K562 (cell line): ENCODE measurements around the gene HMCES. TPM values are rescaled to one million over a fixed set of nuclear protein-coding genes. Genes with fewer than 3 reads are reported as not detected.

Experiments
- ATAC-seq: fragments of 200-7000 bp; cut with Tn5 transposase; 3 replicates; pipeline ENCODE4 v1.9.1; 2020; ENCODE audit warnings: moderate library complexity
- BruUV-seq: library from RNA; stranded (reverse); fragments of 400-500 nt; replicated peaks from 2 replicates; lab custom pipeline; 2021; lab: Mats Ljungman, UMichigan
- CTCF ChIA-PET: fragments of 300-600 bp; formaldehyde crosslinking; extraction: SDS; loops from one replicate; lab custom pipeline; 2021; ENCODE audit warnings: low intra/inter-chr PET ratio; lab: Yijun Ruan, JAX
- POLR2A ChIA-PET: fragments of 300-600, 350-650 bp; sonication (Branson Sonifier 250); formaldehyde crosslinking; extraction: SDS; loops from one replicate; lab custom pipeline; 2021; ENCODE audit warnings: antibody characterized with exemption, inconsistent platforms; lab: Yijun Ruan, JAX
- DNase-seq, 4 experiments: peaks; one replicate each; pipeline versions ENCODE4 v3.0.0 to v3.0.0-alpha.2; 2011 to 2018; ENCODE audit warnings: low spot score in 3 of 4, mixed read lengths in 3 of 4; ENCODE audit errors: extremely low read depth in 1 of 4
- FAIRE-seq: peaks from 2 replicates; lab custom pipeline; 2011; peaks lifted over from hg19 to GRCh38; lab: Jason Lieb, UNC
- H2AFZ ChIP-seq: 2 replicates; pipeline ENCODE4 v1.6.0; 2011; ENCODE audit warnings: low read depth, low read length, control low read depth, inconsistent platforms
- H3K27ac ChIP-seq: fragments of 200-600 bp; 3 replicates; pipeline ENCODE4 v1.8.0; 2011; ENCODE audit warnings: low read depth, mild to moderate bottlenecking, control low read depth, inconsistent platforms, low read length, moderate library complexity, mixed read lengths; ENCODE audit errors: extremely low read depth
- H3K27me3 ChIP-seq, 2 experiments: fragments of 300-600 bp in 1 of 2; 2 replicates in 1 of 2; 3 replicates in 1 of 2; pipeline versions ENCODE4 v1.6.0 to v1.8.0; 2011; ENCODE audit warnings: inconsistent platforms in 2 of 2, low read length in 2 of 2, mild to moderate bottlenecking in 1 of 2, mixed read lengths in 1 of 2, moderate library complexity in 1 of 2; ENCODE audit not compliant: control insufficient read depth in 2 of 2, insufficient read depth in 2 of 2
- H3K36me3 ChIP-seq: fragments of 300-600 bp; 3 replicates; pipeline ENCODE4 v1.8.0; 2011; ENCODE audit warnings: mild to moderate bottlenecking, low read length, inconsistent platforms; ENCODE audit not compliant: control insufficient read depth, insufficient read depth
- H3K4me1 ChIP-seq, 2 experiments: fragments of 200-600 bp in 1 of 2; replicated peaks in 1 of 2; 2 replicates in 1 of 2; 3 replicates in 1 of 2; pipeline versions ENCODE4 v1.5.1 to v1.8.0; 2011; ENCODE audit warnings: inconsistent platforms in 2 of 2, low read length in 2 of 2, mild to moderate bottlenecking in 1 of 2, mixed read lengths in 1 of 2, moderate library complexity in 1 of 2; ENCODE audit not compliant: control insufficient read depth in 2 of 2, insufficient read depth in 2 of 2
- H3K4me2 ChIP-seq: 2 replicates; pipeline ENCODE4 v1.6.1; 2011; ENCODE audit warnings: low read length, control low read depth, inconsistent platforms, mixed read lengths; ENCODE audit not compliant: insufficient read depth
- H3K4me3 ChIP-seq: fragments of 200-600 bp; sonication (generic), shearing (Covaris generic); 2 replicates; pipeline ENCODE4 v1.5.1; 2016; ENCODE audit warnings: control low read depth, inconsistent platforms
- H3K79me2 ChIP-seq: fragments of 200-600 bp; 3 replicates; pipeline ENCODE4 v1.8.0; 2011; ENCODE audit warnings: low read length, inconsistent platforms; ENCODE audit not compliant: control insufficient read depth, insufficient read depth
- H3K9ac ChIP-seq, 2 experiments: 2 replicates each; pipeline versions ENCODE4 v1.6.0 to v1.6.1; 2011; ENCODE audit warnings: low read depth in 2 of 2, low read length in 2 of 2, control low read depth in 1 of 2, inconsistent platforms in 1 of 2, mild to moderate bottlenecking in 1 of 2, mixed read lengths in 1 of 2; ENCODE audit not compliant: insufficient read depth in 1 of 2
- H3K9me1 ChIP-seq: one replicate; pipeline ENCODE4 v1.6.0; 2011; ENCODE audit warnings: inconsistent platforms, mild to moderate bottlenecking, low read length, moderate library complexity; ENCODE audit not compliant: control insufficient read depth, insufficient read depth
- H3K9me3 ChIP-seq: replicated peaks from 2 replicates; pipeline ENCODE4 v1.5.1; 2011; ENCODE audit warnings: low read depth, low read length, inconsistent platforms; ENCODE audit not compliant: control insufficient read depth, insufficient read depth
- H4K20me1 ChIP-seq: replicated peaks from 2 replicates; pipeline ENCODE4 v1.6.1; 2011; ENCODE audit warnings: low read length, inconsistent platforms, mixed read lengths; ENCODE audit not compliant: control insufficient read depth, insufficient read depth
- CTCF ChIP-seq, 3 experiments: IDR thresholded peaks in 2 of 3; conservative IDR thresholded peaks in 1 of 3; 2 replicates each; pipeline ENCODE4 v1.5.1; 2011 to 2012; ENCODE audit warnings: low read length in 3 of 3, mild to moderate bottlenecking in 3 of 3, control low read depth in 2 of 3, improper control_type of control experiment in 1 of 3, inconsistent platforms in 1 of 3, low read depth in 1 of 3, mixed read lengths in 1 of 3, moderate library complexity in 1 of 3; ENCODE audit not compliant: insufficient read depth in 2 of 3
- KLF13 ChIP-seq: fragments of 450-650 bp; IDR thresholded peaks from 2 replicates; pipeline ENCODE4 v1.6.1; 2016; ENCODE audit warnings: missing genetic modification characterization, low read depth, mild to moderate bottlenecking, missing compliant biosample characterization, moderate library complexity, borderline replicate concordance
- MAZ ChIP-seq, 2 experiments: fragments of 450-650 bp in 1 of 2; sonication (generic) in 1 of 2; formaldehyde crosslinking; IDR thresholded peaks in 1 of 2; conservative IDR thresholded peaks in 1 of 2; 2 replicates each; pipeline versions ENCODE4 v1.4.0 to v1.5.0; 2020; ENCODE audit warnings: mild to moderate bottlenecking in 1 of 2, missing genetic modification reagents in 1 of 2
- RCOR1 ChIP-seq, 2 experiments: IDR thresholded peaks; 2 replicates each; pipeline ENCODE4 v1.6.1; 2012; ENCODE audit warnings: low read depth in 2 of 2, low read length in 2 of 2, borderline replicate concordance in 1 of 2, improper control_type of control experiment in 1 of 2
- WGBS: fragments of 100-300 bp; shearing (Covaris generic); methylation state at CpG from one replicate; pipeline ENCODE4 v1.1.6; 2016; ENCODE audit warnings: low coverage, mixed read lengths; ENCODE audit not compliant: insufficient coverage; ENCODE audit errors: missing lambda C conversion rate; 5-methylcytosine and 5-hydroxymethylcytosine counted together
- in situ Hi-C: fragments of 300-500 bp; cut with MboI; formaldehyde crosslinking; loops from 4 replicates; pipeline ENCODE4 v1.15.0; 2018; ENCODE audit warnings: inconsistent platforms, mixed read lengths
- intact Hi-C: fragments of 100-400 bp; cut with micrococcal nuclease; formaldehyde crosslinking; loops from 2 replicates; pipeline ENCODE4 v1.14.2; 2022
- polyA plus RNA-seq, 8 experiments: library from polyadenylated mRNA; depleted of rRNA in 4 of 8; stranded (reverse) in 5 of 8; unstranded in 3 of 8; fragments of >200 nt; fragmentation: Nextera tagmentation in 2 of 8; fragmentation: Illumina TruSeq in 1 of 8; extraction: Ambion mirVana in 2 of 8; extraction: Trizol in 1 of 8; gene quantifications; 2 replicates each; pipeline versions ENCODE4 v1.2.1 to v1.2.3, GENCODE V29; 2011 to 2014; ENCODE audit warnings: inconsistent platforms in 1 of 8, missing spikeins in 1 of 8
- total RNA-seq, 7 experiments: library from RNA; depleted of rRNA in 6 of 7; stranded (reverse); fragments of >200 nt in 6 of 7; fragmentation: Illumina TruSeq in 2 of 7; extraction: Trizol in 2 of 7; gene quantifications; 2 replicates each; pipeline versions ENCODE4 v1.2.1 to v1.2.3, GENCODE V29; 2011 to 2021; ENCODE audit warnings: low replicate concordance in 1 of 7

HMCES gene
- total and polyA plus RNA-seq, 9 of the 15 experiments (the other 6 are each of a cell fraction or from before 2014, with no cell fraction given): 18.8 to 45.3 (median 24.8) TPM

DNA sequence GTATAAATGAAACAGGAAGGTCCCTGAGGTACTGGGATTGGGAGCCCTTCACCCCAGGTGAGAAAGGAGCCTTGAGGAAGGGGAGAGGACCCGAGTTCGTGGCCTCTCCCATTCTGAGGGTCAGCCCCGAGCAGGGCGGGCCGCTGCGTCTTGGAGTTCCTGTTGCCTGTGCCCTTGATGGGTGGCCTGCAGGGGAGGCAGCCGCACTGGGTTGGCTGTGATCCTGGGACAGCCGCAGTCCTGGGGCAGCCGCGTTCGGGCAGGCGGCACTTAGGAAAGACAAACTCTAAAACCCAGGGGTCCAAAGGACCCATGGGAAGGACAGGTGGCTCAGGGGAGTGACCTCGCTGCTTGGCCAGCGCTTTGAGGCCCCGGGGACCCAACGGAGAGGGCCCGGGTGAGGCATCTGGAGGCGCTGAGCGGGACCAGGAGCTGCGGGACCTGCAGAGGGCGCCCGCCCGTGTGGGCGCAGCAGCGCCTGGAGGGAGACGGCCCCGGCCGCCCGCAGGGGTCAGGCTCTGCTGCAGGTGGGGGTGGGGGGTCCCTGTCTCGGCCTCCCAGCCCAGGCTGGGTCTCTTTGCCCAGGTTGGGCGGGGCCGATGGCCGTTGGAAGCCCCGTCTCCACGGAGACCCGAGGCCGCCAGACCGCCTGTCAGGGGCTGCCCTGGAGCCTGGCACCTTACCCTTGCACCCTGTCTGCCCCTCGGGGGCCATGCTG lies 65.1 kb downstream of the HMCES start (continued):
- 0 out of 4 replicates have a peak, but pooled peaks of 1 of the 2 experiments have one; percentile 21 for TF ChIP-seq RCOR1 (IDR thresholded peaks at IDR 0.05; ENCODE audit: borderline replicate concordance in 1 of 2, low read depth in 2 of 2, low read length in 2 of 2)

GRCh38 chr3:129344540-129345220 lies 66.0 kb downstream of the HMCES start:
- Histone ChIP-seq H3K9ac (peak overlapping the region; percentile 34 to 71; a peak in 3 of 4 replicates), H3K4me2 (peak overlapping the region; percentile 50; the same call in 1 of the 2 replicates), H3K27me3 (no peaks in the 10 kb centered on the region), H3K4me1 (peaks cover 4 to 23% of the 10 kb centered on the region in 2 experiments; a peak in 3 of 5 replicates), H4K20me1 (no peaks in the 10 kb centered on the region), H3K9me3 (no peaks in the 10 kb centered on the region), H3K36me3 (no peaks in the 10 kb centered on the region), H3K79me2 (no peaks in the 10 kb centered on the region), H3K4me3 (0 out of 2 replicates have a peak overlapping the region, but pooled peaks have one; percentile 23), H2AFZ (peak overlapping the region; percentile 77; the same call in 1 of the 2 replicates), H3K27ac (no peak overlapping the region), H3K9me1 (no peaks in the 10 kb centered on the region)
- WGBS: 40% methylated on average over 7 of the region's 13 CpGs
- ChIA-PET CTCF (no interaction called here), POLR2A (interaction anchor here (0.6 to 0.7 kb wide), 2 partner anchors 12 to 66 kb away, joined by 3 to 4 read pairs; partner anchors contain the start of gene HMCES)
- DNase-seq (peak; percentile 47 to 69 (median 60)), ATAC-seq (peak; percentile 85), FAIRE-seq (no peak)
- intact Hi-C loops (no loop called here), in situ Hi-C loops (no loop called here)
- TF ChIP-seq KLF13 (tag): no peak
- TF ChIP-seq CTCF (IDR thresholded peaks at IDR 0.05 in 2 of 3, conservative IDR thresholded peaks at IDR 0.05 in 1 of 3; ENCODE audit: insufficient read depth in 2 of 3, low read depth in 1 of 3, low read length in 3 of 3): peak in 1 of 3 experiments; percentile 16; a peak in 1 of 6 replicates
- peak in 1 of 2 experiments; percentile 68; a peak in 2 of 4 replicates for TF ChIP-seq MAZ (CRISPR knock-in tag; conservative IDR thresholded peaks at IDR 0.05 in 1 of 2, IDR thresholded peaks at IDR 0.05 in 1 of 2)
- BruUV-seq: no TSS peak
